Neuronal stem cell (in vitro differentiated cells): ENCODE data around the gene PIGT.
A peak's percentile ranks its signal among the peaks of the same experiment; 100 is the strongest.

Experiments
- DNase-seq: peaks from one replicate; pipeline ENCODE4 v3.0.0-alpha.2; 2013; ENCODE audit warnings: low spot score
- H2AFZ ChIP-seq: one replicate; pipeline ENCODE4 v1.6.1; 2013; ENCODE audit warnings: mild to moderate bottlenecking, low read length, inconsistent platforms
- H2AK5ac ChIP-seq: 2 replicates; pipeline ENCODE4 v1.6.1; 2013; ENCODE audit warnings: low read depth, mild to moderate bottlenecking, inconsistent platforms, low read length, moderate library complexity, mixed read lengths
- H2BK120ac ChIP-seq: 2 replicates; pipeline ENCODE4 v1.6.1; 2013; ENCODE audit warnings: low read depth, mild to moderate bottlenecking, inconsistent platforms, low read length, moderate library complexity, mixed read lengths
- H2BK12ac ChIP-seq: one replicate; pipeline ENCODE4 v1.6.1; 2013; ENCODE audit warnings: low read length, inconsistent platforms
- H2BK15ac ChIP-seq: 2 replicates; pipeline ENCODE4 v1.6.1; 2013; ENCODE audit warnings: mild to moderate bottlenecking, low read length, inconsistent platforms, mixed read lengths
- H2BK5ac ChIP-seq: one replicate; pipeline ENCODE4 v1.6.1; 2013; ENCODE audit warnings: inconsistent platforms, mild to moderate bottlenecking, low read length, moderate library complexity
- H3K14ac ChIP-seq: one replicate; pipeline ENCODE4 v1.6.1; 2013; ENCODE audit warnings: low read length, inconsistent platforms
- H3K18ac ChIP-seq: 2 replicates; pipeline ENCODE4 v1.6.1; 2013; ENCODE audit warnings: low read length, inconsistent platforms
- H3K23ac ChIP-seq: 2 replicates; pipeline ENCODE4 v1.6.1; 2013; ENCODE audit warnings: low read depth, mild to moderate bottlenecking, mixed read lengths, low read length, inconsistent platforms; ENCODE audit not compliant: poor library complexity
- H3K27ac ChIP-seq: replicated peaks from 3 replicates; pipeline ENCODE4 v1.5.1; 2013; ENCODE audit warnings: low read length, inconsistent platforms
- H3K27me3 ChIP-seq, 3 experiments: 2 replicates each; pipeline ENCODE4 v1.6.1; 2013; ENCODE audit warnings: low read length in 3 of 3, mild to moderate bottlenecking in 2 of 3, inconsistent platforms in 1 of 3, low read depth in 1 of 3, mixed read lengths in 1 of 3, moderate library complexity in 1 of 3; ENCODE audit not compliant: control insufficient read depth in 3 of 3, insufficient read depth in 3 of 3
- H3K36me3 ChIP-seq, 2 donors: replicated peaks in 1 of 2; 2 replicates each; pipeline ENCODE4 v1.6.1; 2013; ENCODE audit warnings: low read length in 2 of 2; ENCODE audit not compliant: control insufficient read depth in 2 of 2, insufficient read depth in 2 of 2
- H3K4ac ChIP-seq: 2 replicates; pipeline ENCODE4 v1.6.1; 2013; ENCODE audit warnings: inconsistent platforms, mild to moderate bottlenecking, low read length, moderate library complexity
- H3K4me1 ChIP-seq, 2 donors: 1 replicate in 1 of 2; 2 replicates in 1 of 2; pipeline ENCODE4 v1.6.1; 2013; ENCODE audit warnings: low read length in 2 of 2, low read depth in 1 of 2; ENCODE audit not compliant: control insufficient read depth in 2 of 2, insufficient read depth in 1 of 2
- H3K4me2 ChIP-seq: one replicate; pipeline ENCODE4 v1.6.1; 2013; ENCODE audit warnings: mild to moderate bottlenecking, low read length, inconsistent platforms; ENCODE audit not compliant: insufficient read depth, poor library complexity, severe bottlenecking
- H3K4me3 ChIP-seq, 2 donors: 2 replicates each; pipeline ENCODE4 v1.5.1; 2013; ENCODE audit warnings: low read length in 2 of 2, mild to moderate bottlenecking in 2 of 2, inconsistent platforms in 1 of 2, moderate library complexity in 1 of 2
- H3K79me1 ChIP-seq: one replicate; pipeline ENCODE4 v1.6.1; 2013; ENCODE audit warnings: low read depth, mild to moderate bottlenecking, inconsistent platforms, low read length, moderate library complexity
- H3K9ac ChIP-seq: one replicate; pipeline ENCODE4 v1.6.1; 2013; ENCODE audit warnings: mild to moderate bottlenecking, low read depth, low read length, inconsistent platforms; ENCODE audit not compliant: poor library complexity
- H3K9me3 ChIP-seq, 2 donors: replicated peaks in 1 of 2; 2 replicates each; pipeline versions ENCODE3 to v1.6.1; 2013; ENCODE audit warnings: low read length in 2 of 2, mild to moderate bottlenecking in 2 of 2, inconsistent platforms in 1 of 2, low read depth in 1 of 2, mixed read lengths in 1 of 2, moderate library complexity in 1 of 2; ENCODE audit not compliant: control insufficient read depth in 2 of 2, insufficient read depth in 1 of 2
- H4K8ac ChIP-seq: one replicate; pipeline ENCODE4 v1.6.1; 2013; ENCODE audit warnings: low read depth, mild to moderate bottlenecking, inconsistent platforms, low read length, moderate library complexity
- H4K91ac ChIP-seq: one replicate; pipeline ENCODE4 v1.6.1; 2013; ENCODE audit warnings: low read length, low read depth, mild to moderate bottlenecking, inconsistent platforms; ENCODE audit not compliant: poor library complexity
- WGBS, 2 donors: extraction: QIAGEN DNeasy Blood & Tissue Kit; methylation state at CpG; one replicate each; pipeline ENCODE4 v1.1.7; 2013; ENCODE audit warnings: missing lambda C conversion rate in 2 of 2, mixed read lengths in 1 of 2; ENCODE audit not compliant: insufficient read length in 2 of 2, insufficient replicate concordance in 1 of 2; ENCODE audit errors: extremely low coverage in 2 of 2; 5-methylcytosine and 5-hydroxymethylcytosine counted together

The PIGT gene

GRCh38 chr20:45392733-45393132 lies 23.2 kb upstream of the PIGT start:
- no peak overlapping the region for H3K27ac ChIP-seq
- no peaks in the 10 kb centered on the region for H3K9me3 ChIP-seq
- no peak overlapping the region for H2AK5ac ChIP-seq
- H3K4me1 ChIP-seq = no peaks in the 10 kb centered on the region
- no peak overlapping the region for H2BK5ac ChIP-seq
- no peak overlapping the region for H4K8ac ChIP-seq
- no peak overlapping the region for H2AFZ ChIP-seq
- no peak overlapping the region for H3K23ac ChIP-seq
- DNase-seq = no peak
- no peak overlapping the region for H3K18ac ChIP-seq
- H3K27me3 ChIP-seq = no peaks in the 10 kb centered on the region
- no peak overlapping the region for H2BK120ac ChIP-seq
- no peak overlapping the region for H2BK15ac ChIP-seq
- H3K36me3 ChIP-seq = peaks cover 0 to 2% of the 10 kb centered on the region in 2 donors
- no peak overlapping the region for H4K91ac ChIP-seq
- H3K4me2 ChIP-seq = no peak overlapping the region
- peaks cover 5% of the 10 kb centered on the region for H3K79me1 ChIP-seq
- no CpG with 5 or more reads among the region's 3 CpGs for WGBS, 2 donors
- H3K4ac ChIP-seq = no peak overlapping the region
- H2BK12ac ChIP-seq = no peak overlapping the region
- no peak overlapping the region for H3K14ac ChIP-seq
- H3K4me3 ChIP-seq = no peak overlapping the region
- no peak overlapping the region for H3K9ac ChIP-seq

GRCh38 chr20:45394221-45395113 lies 21.5 kb upstream of the PIGT start:
- H3K27ac ChIP-seq = no peak overlapping the region
- H3K36me3 ChIP-seq = peaks cover 0 to 2% of the 10 kb centered on the region in 2 donors
- no peak overlapping the region for H2AFZ ChIP-seq
- H3K18ac ChIP-seq = no peak overlapping the region
- no peak overlapping the region for H2BK12ac ChIP-seq
- peak overlapping the region in 1 of 2 donors; percentile 40 for H3K4me3 ChIP-seq
- no peak overlapping the region for H2AK5ac ChIP-seq
- no peaks in the 10 kb centered on the region for H3K4me1 ChIP-seq
- no peak overlapping the region for H3K4me2 ChIP-seq
- no peak overlapping the region for H3K14ac ChIP-seq
- no peak overlapping the region for H2BK5ac ChIP-seq
- DNase-seq = no peak
- no peak overlapping the region for H2BK120ac ChIP-seq
- H3K9ac ChIP-seq = no peak overlapping the region
- no peak overlapping the region for H3K23ac ChIP-seq
- peaks cover 0 to 2% of the 10 kb centered on the region in 2 donors for H3K9me3 ChIP-seq
- H4K8ac ChIP-seq = no peak overlapping the region
- WGBS, 2 donors = no CpG with 5 or more reads among the region's 21 CpGs
- no peaks in the 10 kb centered on the region for H3K27me3 ChIP-seq
- H2BK15ac ChIP-seq = no peak overlapping the region
- H3K4ac ChIP-seq = no peak overlapping the region
- H3K79me1 ChIP-seq = peaks cover 5% of the 10 kb centered on the region
- H4K91ac ChIP-seq = no peak overlapping the region

- H2AK5ac ChIP-seq = no peak overlapping the region
- H3K4me1 ChIP-seq = no peaks in the 10 kb centered on the region
- H3K79me1 ChIP-seq = peaks cover 5% of the 10 kb centered on the region
- peaks cover 0 to 2% of the 10 kb centered on the region in 2 donors for H3K36me3 ChIP-seq
- no peak overlapping the region for H2BK15ac ChIP-seq
- H2BK12ac ChIP-seq = no peak overlapping the region
- peak overlapping the region; percentile 87 for H3K14ac ChIP-seq
- no peak overlapping the region for H3K4ac ChIP-seq
- no peak overlapping the region for H3K27ac ChIP-seq
- H3K9ac ChIP-seq = no peak overlapping the region
- peaks cover 0 to 2% of the 10 kb centered on the region in 2 donors for H3K9me3 ChIP-seq
- no peak overlapping the region for H2AFZ ChIP-seq
- H3K4me2 ChIP-seq = no peak overlapping the region
- H4K91ac ChIP-seq = no peak overlapping the region
- no peak overlapping the region for H3K18ac ChIP-seq
- no CpG with 5 or more reads among the region's 7 CpGs for WGBS, 2 donors
- no peak for DNase-seq
- H2BK5ac ChIP-seq = no peak overlapping the region
- H3K4me3 ChIP-seq = peak overlapping the region in 1 of 2 donors; percentile 34
- peak overlapping the region; percentile 67 for H3K23ac ChIP-seq
- no peaks in the 10 kb centered on the region for H3K27me3 ChIP-seq
- H4K8ac ChIP-seq = no peak overlapping the region
- no peak overlapping the region for H2BK120ac ChIP-seq
Observed at GRCh38 chr20:45395114-45395415, 20.9 kb upstream of the PIGT start.

GRCh38 chr20:45399018-45399417 lies 16.9 kb upstream of the PIGT start:
- H3K79me1 ChIP-seq = peaks cover 5% of the 10 kb centered on the region
- peaks cover 9 to 14% of the 10 kb centered on the region in 2 donors for H3K9me3 ChIP-seq
- H2BK15ac ChIP-seq = no peak overlapping the region
- no peak overlapping the region for H2BK120ac ChIP-seq
- no peak overlapping the region for H3K4ac ChIP-seq
- H4K8ac ChIP-seq = no peak overlapping the region
- no peak overlapping the region for H3K14ac ChIP-seq
- H2BK5ac ChIP-seq = no peak overlapping the region
- no peak overlapping the region for H3K4me2 ChIP-seq
- no peak overlapping the region for H2BK12ac ChIP-seq
- H3K27ac ChIP-seq = no peak overlapping the region
- no peak overlapping the region for H4K91ac ChIP-seq
- peaks cover 0 to under 1% (median 0%) of the 10 kb centered on the region in 3 experiments for H3K27me3 ChIP-seq
- H3K23ac ChIP-seq = no peak overlapping the region
- no peak overlapping the region for H3K18ac ChIP-seq
- no peak overlapping the region for H3K9ac ChIP-seq
- no peak overlapping the region for H3K4me3 ChIP-seq
- no peak for DNase-seq
- peaks cover 0 to 2% of the 10 kb centered on the region in 2 donors for H3K36me3 ChIP-seq
- H3K4me1 ChIP-seq = no peaks in the 10 kb centered on the region
- H2AFZ ChIP-seq = no peak overlapping the region
- no peak overlapping the region for H2AK5ac ChIP-seq
- no CpG with 5 or more reads among the region's 1 CpG for WGBS, 2 donors
